NCI-H510A (cell line): ENCODE measurements around the gene ENTREP1.
"Not testable (repeated sequence)": the region's sequence is repeated elsewhere in the genome, so short reads cannot be mapped to it uniquely, and the experiment has no call there.

Source experiments
- DNase-seq: peaks from one replicate; lab custom pipeline; 2025; lab: John Stamatoyannopoulos, UW

Gene ENTREP1

DNA sequence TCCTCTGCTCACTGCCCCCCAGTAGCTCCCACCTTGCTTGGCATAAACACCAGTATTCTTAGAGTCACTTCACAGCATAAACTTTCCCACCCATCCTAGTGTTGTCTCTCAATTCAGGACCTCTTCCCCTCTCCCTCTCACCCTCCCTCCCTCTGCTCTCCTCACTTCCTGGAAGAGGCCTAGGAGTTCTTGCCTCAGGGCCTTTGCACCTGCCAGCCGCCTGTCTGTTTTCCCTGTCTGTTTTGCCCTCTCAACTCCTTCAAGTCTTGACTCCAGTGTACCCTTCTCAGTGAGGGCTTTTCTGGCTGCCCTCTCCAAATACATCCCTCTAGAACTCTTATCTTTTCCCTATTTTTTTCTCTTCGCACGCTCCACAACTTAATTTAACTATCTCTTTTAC lies 86.2 kb downstream of the ENTREP1 start:
- DNase-seq = no peak

DNA sequence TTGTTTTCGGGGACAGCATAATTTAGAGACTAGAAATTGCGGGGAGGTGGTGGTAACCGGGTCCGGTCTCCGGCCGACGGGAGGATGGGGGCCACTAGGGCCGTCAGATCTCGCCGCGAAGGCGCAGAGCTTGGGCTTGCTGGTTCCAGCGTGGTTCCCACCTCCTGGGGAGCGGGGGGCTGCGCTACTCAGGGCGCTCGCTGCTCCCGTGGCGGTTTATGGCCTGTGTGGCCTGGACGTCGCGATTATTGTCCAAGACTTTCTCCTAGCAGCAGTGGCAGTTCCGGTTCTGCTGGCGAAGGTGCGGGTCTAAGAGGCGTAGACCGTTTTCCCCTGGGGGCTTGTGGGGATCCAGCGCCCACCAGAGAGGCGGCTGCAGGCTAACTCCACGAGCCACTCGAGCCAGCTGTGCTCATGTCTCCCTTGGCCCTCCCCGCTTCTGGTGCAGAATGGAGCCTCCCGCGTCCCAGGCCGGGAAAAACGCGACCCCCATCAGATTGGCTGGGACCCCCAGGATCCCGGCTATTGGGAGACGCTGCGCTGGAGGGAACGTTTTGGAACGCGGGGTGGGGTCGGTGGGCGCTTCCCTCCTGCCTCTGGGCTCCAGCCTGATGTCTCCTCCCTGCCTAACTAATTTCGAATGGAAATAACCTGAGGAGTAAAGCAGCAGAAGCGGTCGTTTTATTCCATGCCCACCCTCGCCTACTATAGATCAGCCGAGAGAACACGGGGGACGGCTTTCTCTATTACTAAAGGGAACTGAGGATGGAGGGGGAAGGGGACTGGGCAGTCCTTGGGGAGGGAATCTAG lies 87.1 kb downstream of the ENTREP1 start:
- DNase-seq = no peak

DNA sequence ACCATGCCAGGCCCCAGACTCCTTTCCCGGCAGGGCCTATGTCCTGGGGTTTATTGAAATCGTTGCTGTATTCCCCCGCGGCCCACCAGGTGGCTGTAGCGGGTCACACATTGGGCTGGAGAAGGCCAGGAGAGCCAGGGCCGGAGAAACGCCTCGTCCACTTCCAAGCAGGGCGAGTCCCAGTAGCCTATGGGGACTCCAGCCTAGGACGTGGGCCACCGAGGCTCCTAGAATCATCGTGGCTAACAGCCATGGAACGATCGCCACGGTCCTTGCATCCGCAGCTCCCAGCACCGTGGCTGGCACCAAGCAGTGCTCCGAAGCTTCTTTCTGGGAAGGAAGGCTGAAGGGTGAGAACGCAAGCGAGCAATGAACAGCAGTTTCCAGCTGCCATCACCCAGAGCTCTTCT lies 87.7 kb downstream of the ENTREP1 start:
- DNase-seq = peak; percentile 7

DNA sequence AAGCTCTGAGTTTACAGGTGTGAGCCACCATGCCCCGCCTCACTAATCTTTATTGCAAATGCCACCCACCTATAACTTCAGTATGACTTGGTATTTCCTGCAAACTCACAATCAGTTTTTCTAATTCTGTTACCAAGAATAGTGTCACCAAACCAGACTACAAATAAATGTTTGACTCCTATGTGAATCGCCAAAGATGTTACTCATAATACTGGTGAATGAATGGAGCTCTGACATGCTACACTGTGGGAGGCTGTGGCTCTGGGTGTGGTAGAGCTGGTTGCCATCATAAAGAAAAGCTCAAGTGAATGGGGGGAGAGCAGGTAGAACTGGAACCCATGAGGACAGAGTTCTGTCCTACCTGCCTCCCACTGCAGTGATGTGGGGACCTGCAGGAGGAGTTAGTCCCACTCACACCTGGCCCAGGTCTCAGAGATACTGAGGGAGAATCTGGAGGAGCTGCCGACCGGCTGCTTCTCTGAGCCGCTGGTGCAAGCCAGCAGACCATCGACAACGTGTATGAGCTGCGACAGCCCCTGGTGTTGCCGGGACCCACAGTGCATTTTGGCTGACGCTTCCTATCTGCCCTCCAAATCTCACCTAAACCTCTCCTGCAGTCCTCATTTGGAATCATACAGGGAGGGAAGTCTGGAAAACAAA lies 95.7 kb downstream of the ENTREP1 start:
- no peak for DNase-seq

DNA sequence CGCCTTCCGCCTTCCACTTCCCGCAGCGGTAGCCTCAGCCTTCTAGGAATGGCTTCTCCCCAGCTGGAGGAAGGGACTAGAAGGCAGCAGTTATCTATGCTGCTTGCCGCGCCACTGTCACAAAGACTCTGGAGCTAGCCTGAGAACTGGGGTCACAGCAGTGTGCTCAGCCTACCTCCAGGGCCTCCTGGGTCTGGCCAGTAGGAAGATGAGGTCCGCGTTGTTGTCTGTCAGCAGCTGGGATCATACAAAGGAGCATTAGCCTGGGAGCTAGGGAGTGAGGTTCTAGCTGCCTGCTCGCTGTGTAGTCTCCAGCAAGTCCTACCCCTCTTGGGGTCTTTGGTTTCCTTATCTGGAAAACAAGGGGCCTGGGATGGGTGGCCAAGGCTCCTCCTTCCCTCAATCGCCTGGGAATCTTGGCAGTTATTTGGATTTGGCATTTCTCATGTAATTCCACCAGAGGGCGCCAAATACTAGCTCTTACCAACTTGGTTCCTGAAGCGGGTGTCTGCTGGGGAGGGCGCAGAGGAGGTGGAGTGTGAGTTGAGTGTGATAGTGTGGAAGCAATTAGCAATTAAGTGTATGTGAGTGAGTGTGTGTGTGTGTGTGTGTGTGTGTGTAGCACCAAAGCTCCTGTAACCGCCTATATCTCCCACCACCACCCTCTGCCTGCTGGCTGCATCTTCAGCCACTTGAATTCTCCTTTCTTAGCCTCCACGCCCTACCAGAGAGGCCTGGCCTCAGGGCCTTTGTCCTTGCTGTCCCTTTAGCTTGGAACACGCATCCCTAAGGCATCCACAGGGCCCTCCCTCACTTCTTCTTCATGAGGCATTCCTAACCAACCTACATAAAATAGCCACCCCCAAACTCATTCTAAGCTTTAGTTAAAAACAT lies 97.1 kb downstream of the ENTREP1 start:
- peak; percentile 30 for DNase-seq

DNA sequence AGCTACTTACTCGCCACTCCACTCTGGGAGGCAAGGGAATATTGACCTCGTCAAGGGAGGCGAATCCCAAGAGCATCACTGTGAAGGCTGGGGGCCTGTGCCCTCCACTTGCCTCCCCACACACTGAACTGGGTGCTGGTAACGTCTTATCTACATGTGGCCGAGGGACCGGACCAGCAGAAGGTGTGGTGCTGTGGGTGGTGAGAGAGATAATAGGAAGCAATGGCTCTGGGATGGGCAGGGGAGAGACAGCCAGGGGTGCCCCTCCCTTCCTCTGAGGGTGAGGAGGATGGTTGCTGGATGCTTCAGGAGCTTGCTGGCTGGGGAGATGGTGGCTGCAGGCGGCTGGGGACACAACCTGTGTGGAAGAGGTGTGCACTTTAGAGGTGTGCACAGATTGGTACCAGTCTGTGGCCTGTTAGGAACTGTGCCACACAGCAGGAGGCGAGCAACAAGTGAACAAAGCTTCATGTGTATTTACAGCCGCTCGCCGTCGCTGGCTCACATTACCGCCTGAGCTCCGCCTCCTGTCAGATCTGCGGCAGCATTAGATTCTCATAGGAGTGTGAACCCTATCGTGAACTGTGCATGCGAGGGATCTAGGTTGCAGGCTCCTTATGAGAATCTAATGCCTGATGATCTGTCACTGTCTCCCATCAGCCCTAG lies 100.3 kb downstream of the ENTREP1 start:
- peak; percentile 72 for DNase-seq

DNA sequence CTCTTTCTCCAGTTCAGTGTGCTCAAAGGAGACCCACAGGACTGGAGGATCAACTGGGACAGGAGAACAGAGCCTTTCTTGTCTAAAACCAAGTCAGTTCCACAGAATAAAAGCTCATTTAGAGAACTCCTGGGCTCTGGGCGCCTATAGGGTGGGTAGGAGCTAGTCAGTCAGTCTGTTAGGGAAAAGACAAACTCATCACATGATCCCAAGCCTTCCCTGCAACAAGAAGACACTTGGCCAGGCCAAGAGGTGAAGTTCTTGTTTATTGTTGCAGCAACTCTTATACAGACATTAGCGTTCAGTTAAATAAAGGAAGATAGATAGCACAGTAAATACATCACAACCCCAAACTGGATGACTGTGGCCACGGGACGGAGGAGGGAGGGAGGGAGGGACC lies 102.3 kb downstream of the ENTREP1 start:
- no peak for DNase-seq

DNA sequence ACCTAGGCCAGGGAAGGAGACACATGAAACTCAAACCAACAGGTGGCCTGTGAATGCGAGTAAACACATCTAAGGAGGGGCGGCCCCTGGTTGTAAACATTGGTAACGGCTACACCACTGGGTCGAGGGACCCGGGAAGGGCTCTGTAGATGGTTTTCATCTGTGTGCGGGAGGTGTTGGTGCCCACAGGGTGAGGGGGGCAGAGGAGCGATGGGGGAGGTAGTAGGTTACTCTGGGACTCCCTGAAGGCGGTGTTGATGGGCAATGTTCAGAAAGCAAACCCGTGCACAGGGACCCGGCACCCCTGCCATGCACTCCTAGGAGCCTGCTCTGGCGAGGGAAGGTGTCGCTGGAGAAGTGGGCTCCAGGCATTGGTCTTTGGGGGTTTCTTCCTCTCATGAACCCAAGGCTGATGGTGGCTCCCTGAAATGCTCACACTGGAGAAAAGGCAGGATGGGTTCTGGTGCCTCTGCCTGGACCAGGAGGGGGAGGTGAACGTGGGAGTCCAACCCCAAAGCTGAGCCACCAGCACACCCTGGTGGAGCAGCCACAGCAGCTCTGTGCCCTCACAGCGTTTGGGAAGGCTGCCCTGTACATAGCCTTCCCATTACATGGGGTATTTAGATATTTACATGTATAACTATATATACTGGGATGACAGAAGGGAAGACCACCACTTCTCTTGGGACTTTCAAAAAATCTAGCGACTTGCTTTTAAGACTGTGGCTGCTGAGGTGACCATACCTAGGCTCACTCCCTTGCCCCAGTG lies 103.2 kb downstream of the ENTREP1 start:
- DNase-seq = no peak

DNA sequence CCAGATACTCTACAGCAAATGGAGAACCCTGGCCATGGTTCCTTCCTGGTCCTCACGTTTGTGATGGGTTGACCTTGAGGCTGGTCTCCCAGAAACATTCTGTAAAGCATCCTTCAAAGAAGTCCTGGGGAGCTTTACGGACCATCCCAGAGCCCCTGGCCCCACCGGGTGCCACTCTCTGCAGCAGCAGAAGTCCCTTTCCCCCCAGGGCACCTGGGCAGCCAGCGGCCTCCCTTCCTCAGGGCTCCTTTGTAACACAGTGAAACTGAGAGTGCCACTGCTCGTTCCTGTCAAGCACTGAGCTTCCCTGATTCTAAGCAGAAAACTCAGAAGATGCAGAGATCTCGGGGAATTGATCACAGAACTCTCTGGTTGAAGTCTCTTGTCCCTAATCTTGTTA lies 104.3 kb downstream of the ENTREP1 start:
- DNase-seq = no peak

DNA sequence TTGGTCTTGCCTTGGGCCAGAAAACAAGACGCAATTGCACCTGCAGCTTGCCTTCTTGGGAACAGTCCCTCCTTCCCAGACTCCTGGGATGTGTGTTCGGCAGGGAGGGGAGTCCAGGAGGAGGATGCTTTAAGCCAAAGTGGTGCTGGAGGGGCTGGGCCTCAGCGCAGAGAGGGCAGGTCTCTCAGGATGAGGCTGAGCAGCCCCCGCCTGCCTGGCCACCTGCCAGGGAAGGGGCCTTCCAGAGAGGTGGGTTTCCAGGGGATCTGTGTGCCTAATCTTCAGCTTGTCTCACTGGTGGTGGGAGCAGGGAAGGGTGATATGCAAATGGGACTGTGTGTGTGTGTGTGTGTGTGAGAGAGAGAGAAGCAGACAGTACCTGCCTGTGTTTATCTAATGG lies 105.2 kb downstream of the ENTREP1 start:
- no peak for DNase-seq

DNA sequence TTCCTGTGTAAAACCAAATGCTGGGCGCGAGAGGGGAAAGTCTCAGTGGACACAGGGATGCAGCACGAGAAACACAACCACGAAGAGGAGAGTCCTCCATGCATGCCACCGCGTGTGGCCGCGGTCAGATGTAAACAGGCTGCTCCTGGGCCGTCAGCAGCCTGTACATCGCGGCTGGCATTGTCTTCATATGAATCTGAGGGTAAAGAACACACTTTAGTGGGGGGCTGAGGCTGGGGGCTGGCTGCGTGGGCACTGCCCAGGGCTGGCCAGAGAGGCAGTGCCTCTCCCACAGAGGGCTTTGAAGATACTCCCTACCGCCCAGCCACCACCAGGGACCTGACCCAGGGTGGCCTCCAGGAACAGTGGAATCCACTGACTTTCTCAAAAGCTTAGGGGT lies 106.2 kb downstream of the ENTREP1 start:
- no peak for DNase-seq

DNA sequence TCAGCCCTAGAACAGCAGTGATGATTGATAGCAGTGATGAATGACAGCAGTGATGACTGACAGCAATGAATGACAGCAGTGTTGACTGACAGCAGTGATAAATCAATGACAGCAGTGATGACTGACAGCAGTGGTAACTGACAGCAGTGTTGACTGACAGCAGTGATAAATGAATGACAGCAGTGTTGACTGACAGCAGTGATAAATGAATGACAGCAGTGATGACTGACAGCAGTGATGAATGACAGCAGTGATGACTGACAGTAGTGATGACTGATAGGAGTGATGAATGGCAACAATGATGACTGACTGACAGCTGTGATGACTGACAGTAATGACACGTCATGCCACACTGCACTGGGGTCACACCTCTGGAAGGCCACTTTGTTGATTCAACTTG lies 106.8 kb downstream of the ENTREP1 start:
- DNase-seq = no peak

DNA sequence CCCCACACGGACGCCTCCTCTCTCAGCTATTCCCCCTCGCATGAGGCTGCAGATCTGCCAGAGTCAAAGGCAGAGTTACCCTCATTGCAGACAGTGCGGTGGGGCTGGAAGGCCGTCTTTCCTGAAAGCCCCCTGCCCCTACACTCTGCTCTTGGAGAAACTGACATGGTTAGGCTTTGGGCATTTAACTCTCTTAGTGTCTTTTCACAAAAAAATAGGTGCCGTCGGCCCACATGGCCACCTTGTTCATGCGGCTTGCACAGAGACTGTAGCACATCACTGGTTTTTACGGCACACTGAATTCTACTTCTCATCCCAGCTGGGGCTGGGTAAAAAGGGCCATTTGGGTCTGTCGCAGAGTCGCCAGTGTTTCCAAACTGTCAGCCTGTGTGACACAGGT lies 107.6 kb downstream of the ENTREP1 start:
- no peak for DNase-seq

DNA sequence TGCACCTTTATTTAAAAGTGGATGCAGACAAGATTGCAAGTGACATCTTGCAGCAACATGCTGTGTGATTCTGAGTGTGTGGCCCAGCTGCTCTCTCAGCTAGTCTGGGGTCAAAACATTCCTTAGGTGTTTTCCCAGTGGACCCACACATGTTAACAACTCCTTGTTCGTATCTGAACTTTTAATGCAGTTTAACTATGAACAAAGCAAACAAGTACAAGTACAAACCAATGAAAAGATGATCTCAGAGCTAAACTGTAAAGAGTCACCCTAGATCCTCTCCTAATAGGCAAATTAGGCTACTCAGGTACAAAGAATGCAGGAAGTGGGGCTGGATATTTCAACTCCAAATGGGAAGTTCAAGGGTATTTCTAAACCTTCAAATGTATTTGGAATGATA lies 108.4 kb downstream of the ENTREP1 start:
- DNase-seq = no peak

DNA sequence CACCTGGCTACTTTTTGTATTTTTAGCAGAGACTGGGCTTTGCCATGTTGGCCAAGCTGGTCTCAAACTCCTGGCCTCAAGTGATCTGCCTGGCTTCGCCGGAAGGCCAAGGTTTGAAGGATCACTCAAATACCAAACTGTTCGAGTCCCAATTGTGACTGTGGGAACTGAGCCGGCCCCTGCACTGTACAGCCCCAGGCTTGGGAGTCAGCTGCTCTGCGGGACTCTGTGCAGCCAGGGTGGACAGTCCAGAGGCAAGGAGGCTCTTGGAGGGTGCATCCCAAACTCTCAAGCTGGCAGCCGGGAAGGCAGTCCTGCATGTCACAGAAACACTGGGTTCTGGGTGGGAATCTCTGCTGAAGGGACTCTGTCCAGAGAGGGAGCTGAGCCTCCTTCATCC lies 109.0 kb downstream of the ENTREP1 start:
- no peak for DNase-seq

DNA sequence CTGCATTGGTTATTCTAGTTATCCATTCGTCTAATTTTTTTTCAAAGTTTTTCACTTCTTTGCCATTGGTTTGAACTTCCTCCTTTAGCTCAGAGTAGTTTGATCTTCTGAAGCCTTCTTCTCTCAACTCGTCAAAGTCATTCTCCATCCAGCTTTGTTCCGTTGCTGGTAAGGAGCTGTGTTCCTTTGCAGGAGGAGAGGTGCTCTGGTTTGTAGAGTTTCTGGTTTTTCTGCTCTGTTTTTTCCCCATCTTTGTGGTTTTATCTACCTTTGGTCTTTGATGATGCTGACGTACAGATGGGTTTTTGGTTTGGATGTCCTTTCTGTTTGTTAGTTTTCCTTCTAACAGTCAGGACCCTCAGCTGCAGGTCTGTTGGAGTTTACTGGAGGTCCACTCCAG lies 114.6 kb downstream of the ENTREP1 start:
- DNase-seq = not testable (repeated sequence)

DNA sequence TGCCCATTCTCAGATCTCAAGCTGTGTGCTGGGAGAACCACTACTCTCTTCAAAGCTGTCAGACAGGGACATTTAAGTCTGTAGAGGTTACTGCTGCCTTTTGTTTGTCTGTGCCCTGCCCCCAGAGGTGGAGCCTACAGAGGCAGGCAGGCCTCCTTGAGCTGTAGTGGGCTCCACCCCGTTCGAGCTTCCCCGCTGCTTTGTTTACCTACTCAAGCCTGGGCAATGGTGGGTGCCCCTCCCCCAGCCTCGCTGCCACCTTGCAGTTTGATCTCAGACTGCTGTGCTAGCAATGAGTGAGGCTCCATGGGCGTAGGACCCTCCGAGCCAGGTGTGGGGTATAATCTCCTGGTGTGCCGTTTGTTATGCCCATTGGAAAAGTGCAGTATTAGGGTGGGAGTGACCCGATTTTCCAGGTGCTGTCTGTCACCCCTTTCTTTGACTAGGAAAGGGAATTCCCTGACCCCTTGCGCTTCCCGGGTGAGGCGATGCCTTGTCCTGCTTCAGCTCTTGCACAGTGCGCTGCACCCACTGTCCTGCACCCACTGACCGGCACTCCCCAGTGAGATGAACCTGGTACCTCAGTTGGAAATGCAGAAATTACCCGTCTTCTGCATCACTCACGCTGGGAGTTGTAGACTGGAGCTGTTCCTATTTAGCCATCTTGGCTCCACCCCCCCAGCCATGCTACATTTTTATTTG lies 115.4 kb downstream of the ENTREP1 start:
- not testable (repeated sequence) for DNase-seq
